ENCODE results near the gene EXOSC1.
A peak's percentile ranks its signal among the peaks of the same experiment; 100 is the strongest.
"Not testable (repeated sequence)": the region's sequence is repeated elsewhere in the genome, so short reads cannot be mapped to it uniquely, and the experiment has no call there.

The EXOSC1 gene, protein sequence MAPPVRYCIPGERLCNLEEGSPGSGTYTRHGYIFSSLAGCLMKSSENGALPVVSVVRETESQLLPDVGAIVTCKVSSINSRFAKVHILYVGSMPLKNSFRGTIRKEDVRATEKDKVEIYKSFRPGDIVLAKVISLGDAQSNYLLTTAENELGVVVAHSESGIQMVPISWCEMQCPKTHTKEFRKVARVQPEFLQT

DNA sequence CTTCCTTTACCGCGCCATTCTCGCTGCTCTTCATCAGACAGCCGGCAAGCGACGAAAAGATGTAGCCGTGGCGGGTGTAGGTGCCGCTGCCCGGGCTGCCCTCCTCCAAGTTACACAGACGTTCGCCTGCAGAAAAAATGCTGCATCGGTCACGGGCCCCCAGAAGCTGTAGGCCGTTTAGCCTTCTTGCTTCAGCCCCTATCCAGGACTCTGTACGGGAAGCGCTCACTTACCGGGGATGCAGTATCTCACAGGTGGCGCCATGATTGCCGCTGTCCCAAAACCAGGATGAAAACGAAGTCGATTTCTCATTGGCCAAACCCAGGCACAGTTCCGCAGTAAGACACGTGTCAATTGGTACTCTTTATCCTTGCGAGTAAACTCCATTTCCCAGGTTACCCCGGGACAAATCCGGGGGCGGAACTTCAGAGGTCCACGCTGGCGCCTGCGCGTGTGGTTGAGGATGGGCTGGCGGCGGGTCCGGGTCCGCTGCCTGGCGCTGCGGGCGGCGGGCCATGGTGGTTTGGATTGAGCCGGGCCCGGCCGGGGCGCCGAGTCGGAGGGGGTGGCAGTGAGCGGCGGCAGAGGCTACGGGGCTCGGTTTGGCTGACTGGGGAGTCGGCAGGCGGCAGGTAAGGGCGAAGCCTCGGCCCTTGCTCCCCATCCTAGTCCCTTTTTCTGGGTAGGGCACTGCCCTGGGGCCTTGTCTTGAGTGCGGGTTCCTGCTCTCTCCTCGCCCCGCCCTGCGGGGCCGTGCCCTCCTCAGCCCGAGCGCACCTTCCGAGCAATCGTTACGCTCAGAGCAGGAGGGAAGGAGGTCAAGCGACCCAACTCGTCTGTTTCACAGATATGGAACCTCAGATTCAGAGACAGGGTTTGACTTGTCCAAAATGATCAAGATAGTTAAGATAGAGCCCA lies at the start of gene EXOSC1, which contains the start of gene ZDHHC16:
Gene EXOSC1 (minus strand): TSS at position 285 of the 918 bp plus-strand sequence. CDS start 21 bp downstream, at position 264.
Gene ZDHHC16 (plus strand): TSS at position 454 of the 918 bp plus-strand sequence. CDS start 5,501 bp downstream, outside the sequence.
- peak; percentile 77 for DNase-seq

GRCh38 chr10:97494863-97495506 lies 49.2 kb upstream of the EXOSC1 start:
- no peak for DNase-seq

- no peak for DNase-seq
Observed at GRCh38 chr10:97494151-97494550, 48.3 kb upstream of the EXOSC1 start.

- DNase-seq = no peak
Observed at GRCh38 chr10:97490592-97490991, 44.8 kb upstream of the EXOSC1 start.

- no peak for DNase-seq
Observed at GRCh38 chr10:97485647-97486281, 40.0 kb upstream of the EXOSC1 start.

DNA sequence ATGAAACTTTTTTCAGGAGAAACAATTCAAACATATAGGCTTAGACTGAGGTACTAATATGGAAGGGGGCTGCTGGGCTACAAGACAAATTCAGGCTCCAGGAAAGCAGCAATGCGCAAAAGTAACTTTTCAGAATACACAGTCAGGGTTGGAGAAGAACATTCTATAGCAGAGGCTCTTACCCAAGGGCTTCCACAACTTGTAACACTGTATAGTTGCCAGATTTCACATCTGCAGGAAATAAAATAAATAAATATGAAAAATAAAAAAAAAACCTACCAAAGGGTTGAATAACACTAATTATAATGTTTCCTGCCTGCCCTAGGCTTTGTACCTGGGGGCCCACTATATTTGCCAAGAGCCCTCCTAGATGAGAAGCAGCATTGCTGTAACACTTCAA lies 38.1 kb upstream of the EXOSC1 start:
- no peak for DNase-seq

DNA sequence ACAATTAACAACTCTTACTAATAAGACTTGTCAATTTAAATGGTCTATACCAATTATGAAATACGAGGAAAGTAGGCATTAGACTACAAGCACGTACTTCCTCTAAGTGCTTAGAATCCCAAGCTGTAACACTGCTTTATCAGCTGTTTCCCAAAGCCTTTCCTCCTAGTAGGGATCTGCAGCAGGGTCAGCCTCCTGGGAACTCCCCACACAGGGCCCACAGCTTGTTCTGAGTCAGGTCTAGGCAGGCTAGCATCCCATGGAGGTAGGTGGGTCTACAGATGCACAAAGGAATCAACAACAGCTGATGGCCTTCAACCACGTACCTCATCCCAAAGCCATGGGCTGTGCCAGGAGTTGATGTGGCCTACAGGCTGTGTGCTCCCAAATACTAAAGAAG lies 37.7 kb upstream of the EXOSC1 start:
- no peak for DNase-seq

- no peak for DNase-seq
Observed at GRCh38 chr10:97482381-97482780, 36.6 kb upstream of the EXOSC1 start.

DNA sequence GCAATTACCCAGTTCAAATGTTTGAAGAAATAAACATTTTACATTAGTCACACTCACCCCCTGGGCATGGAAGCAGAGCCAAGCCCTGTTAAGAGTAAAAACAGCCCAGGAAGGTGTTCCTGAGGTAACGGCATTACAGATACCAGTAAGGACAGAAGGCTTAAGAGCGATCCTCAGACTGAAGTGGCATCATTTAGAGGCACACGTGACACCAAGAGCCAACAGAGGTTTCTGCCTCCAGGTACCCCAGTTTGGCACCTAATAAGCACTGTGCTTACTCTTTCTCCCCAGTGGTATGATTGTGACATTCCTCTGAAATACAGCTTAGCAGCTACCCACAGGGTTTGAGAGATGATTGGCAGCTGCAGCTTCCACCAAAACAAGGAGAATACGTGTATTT lies 35.3 kb upstream of the EXOSC1 start:
- no peak for DNase-seq

DNA sequence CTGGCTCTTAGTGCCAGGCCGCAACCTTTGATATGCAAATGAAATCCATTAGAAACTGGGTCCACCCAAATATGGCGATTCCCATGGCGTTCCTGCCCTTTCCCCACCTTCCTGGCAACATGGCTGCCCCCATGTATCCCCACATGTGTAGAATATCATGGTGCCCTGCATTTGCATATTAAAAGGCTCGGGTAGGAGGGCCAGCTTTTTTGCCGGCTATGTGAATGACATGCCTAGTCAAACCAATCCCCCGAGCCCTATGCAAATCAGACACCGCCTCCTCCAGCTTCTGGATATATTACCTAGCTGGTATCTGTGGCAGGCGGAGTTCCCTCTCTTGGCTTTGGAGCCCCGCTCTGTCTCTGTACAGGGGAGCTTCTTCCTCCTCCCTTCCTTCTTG lies 34.1 kb upstream of the EXOSC1 start:
- no peak for DNase-seq

GRCh38 chr10:97479410-97479809 lies 33.6 kb upstream of the EXOSC1 start:
- not testable (repeated sequence) for DNase-seq

GRCh38 chr10:97475936-97476594 lies 30.3 kb upstream of the EXOSC1 start:
- DNase-seq = no peak

DNA sequence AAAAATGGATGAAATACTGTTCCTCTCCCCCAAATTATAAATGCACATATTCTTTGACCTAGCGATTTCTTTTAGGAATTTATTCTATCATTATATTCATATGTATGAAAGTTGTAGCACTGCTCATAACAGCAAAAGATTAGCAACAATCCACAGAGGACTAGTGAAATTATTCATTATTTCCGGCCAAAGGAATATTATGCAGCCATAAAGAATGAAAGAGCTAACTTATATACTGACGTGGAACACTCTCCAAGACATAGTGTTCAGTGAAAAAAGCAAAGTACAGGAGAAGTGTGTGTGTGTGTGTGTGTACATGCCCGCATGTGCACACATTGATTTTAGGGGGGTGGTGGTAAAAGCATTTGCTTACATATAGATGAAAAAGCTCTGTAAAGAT lies 29.1 kb upstream of the EXOSC1 start:
- DNase-seq = no peak

DNA sequence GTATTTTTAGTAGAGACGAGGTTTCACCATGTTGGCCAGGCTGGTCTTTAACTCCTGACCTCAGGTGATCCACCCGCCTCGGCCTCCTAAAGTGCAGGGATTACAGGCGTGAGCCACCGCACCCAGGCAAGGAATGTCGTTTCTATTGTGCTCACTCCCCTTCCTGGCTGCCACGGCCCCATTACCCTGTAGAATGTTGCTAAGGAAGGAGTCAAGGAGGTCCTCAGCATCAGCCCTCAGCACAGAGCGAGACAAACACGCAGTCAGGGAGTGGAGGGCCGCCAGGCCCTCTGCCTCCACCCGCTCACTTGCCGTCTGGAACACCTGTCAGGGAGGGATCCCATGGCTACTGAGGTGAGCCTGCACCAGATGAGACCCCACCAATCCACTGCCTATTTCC lies 23.0 kb upstream of the EXOSC1 start:
- DNase-seq = not testable (repeated sequence)

- DNase-seq = no peak
Observed at GRCh38 chr10:97468162-97468561, 22.4 kb upstream of the EXOSC1 start.

- no peak for DNase-seq
Observed at GRCh38 chr10:97466755-97467154, 20.9 kb upstream of the EXOSC1 start.

- DNase-seq = no peak
Observed at GRCh38 chr10:97465982-97466381, 20.2 kb upstream of the EXOSC1 start.

DNA sequence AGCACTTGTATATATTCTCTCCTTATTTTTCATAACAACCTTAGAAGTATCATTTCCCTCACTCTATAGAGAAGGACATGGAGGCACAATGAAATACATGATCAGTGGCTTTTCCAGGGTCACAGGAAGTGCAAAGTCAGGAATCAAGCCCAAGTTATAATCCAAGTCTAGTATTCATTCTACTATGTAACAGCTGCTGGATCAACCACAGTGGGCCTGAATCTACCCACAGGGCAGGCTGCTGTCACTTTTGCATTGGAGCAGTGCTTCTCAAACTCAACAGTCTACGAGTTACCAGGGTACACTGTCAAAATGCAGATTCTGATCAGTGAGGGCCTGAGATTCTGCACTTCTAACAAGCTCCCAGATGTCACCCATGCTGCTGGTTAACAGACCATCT lies 18.4 kb upstream of the EXOSC1 start:
- DNase-seq = no peak

DNA sequence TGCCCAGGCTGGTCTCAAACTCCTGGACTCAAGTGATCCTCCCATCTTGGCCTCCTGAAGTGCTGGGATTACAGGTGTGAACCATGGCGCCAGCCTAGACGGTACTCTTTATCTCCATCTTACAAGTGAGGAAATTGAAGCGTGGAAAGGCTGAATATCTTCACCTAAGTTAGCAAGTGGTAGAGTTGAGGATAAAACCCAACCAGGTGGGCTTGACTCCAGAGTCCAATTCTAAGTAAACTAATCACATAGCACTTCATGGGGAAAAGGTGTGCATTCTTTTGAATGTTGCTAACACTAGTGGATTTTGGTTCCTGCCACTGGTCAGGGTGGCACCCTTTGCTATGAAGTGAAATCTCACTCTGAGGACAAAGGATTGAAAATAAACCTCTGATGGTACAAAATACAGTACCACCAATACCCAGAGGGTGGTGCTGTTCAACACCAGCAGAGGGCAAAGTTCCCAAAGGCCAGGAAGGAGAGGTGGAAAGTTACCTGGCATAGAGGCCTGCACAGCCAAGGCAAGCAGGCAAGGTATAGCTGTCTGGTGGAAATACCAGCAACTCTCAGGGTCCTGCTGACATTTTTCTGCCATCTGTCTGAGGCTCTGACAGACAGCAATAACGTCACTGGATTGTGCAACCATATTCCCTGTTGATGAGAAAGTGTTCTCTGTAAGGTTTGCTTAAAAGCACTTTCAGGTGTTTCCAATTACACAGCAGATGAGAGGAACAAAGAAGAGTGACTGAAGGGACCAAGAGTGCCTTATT lies 17.7 kb upstream of the EXOSC1 start:
- DNase-seq = peak; percentile 4

DNA sequence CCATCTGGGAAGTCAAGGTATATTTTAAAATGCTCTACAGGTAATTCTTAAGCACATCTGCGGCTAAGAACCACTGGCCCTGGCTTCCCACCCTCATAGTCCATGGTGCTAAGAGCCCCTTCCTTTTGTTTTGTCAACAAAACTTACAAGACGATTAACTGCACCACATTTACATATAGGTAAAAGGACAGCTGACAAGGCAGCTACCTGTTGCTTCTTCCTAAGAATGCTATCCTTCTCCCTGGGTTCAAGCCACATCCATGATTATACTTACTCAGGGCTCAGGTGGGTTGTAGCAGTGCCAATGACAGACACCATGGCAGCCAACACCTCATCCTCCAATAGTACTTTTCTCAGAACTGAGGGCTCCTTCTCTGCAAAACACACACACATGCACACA lies 16.5 kb upstream of the EXOSC1 start:
- no peak for DNase-seq

DNA sequence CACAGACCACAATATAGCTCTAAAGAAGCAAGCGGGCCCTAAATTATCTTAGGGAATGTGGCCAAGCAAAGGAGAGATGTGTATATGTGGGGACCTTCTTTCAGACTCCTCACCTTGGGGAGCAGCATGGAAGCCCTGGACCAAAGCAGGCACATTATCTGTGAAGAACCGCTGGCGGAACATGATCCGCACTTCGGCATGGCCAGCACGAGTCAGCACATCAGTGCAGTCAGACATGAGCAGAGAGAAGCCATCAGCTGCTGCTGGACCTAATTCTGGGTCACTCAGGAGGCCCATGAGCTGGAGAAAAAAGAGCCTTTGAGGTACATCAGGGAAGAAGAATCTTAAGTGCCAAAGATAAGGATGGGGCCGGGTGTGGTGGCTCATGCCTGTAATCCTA lies 14.1 kb upstream of the EXOSC1 start:
- no peak for DNase-seq

GRCh38 chr10:97459111-97459510 lies 13.3 kb upstream of the EXOSC1 start:
- no peak for DNase-seq
